Prostate gland (tissue), 2 donors: ENCODE measurements around the gene NISCH. TPM values are rescaled to one million over a fixed set of nuclear protein-coding genes. Genes with fewer than 3 reads are reported as not detected.

Experiments
- DNase-seq: peaks from one replicate; pipeline ENCODE4 v3.0.0-alpha.2; 2019; ENCODE audit warnings: low spot score
- H3K27ac ChIP-seq, 2 donors: fragments of 200-600 bp; sonication (generic); 2 replicates each; pipeline ENCODE4 v1.5.1; 2017 to 2019
- H3K27me3 ChIP-seq: fragments of 200-600 bp; sonication (generic); replicated peaks from 2 replicates; pipeline ENCODE4 v1.5.1; 2019; ENCODE audit not compliant: insufficient read depth
- H3K36me3 ChIP-seq, 2 donors: fragments of 200-600 bp; sonication (generic); 1 replicate in 1 of 2; 2 replicates in 1 of 2; pipeline versions ENCODE4 v1.5.1 to v1.8.1; 2017 to 2019
- H3K4me1 ChIP-seq: fragments of 200-600 bp; sonication (generic); replicated peaks from 2 replicates; pipeline ENCODE4 v1.5.1; 2019
- H3K4me3 ChIP-seq, 2 donors: fragments of 200-600 bp; sonication (generic); 2 replicates each; pipeline ENCODE4 v1.5.1; 2017 to 2019
- H3K9me3 ChIP-seq: fragments of 200-600 bp; sonication (generic); 2 replicates; pipeline ENCODE4 v1.5.1; 2017
- CTCF ChIP-seq, 4 experiments: fragments of 200-600 bp in 2 of 4; fragments of 450-650 bp in 2 of 4; sonication (generic) in 2 of 4; IDR thresholded peaks; 1 replicate in 3 of 4; 2 replicates in 1 of 4; pipeline ENCODE4 v1.5.1; 2016 to 2019; ENCODE audit warnings: antibody characterized with exemption in 4 of 4, mild to moderate bottlenecking in 2 of 4, moderate library complexity in 2 of 4
- POLR2A ChIP-seq: fragments of 450-650 bp; IDR thresholded peaks from one replicate; pipeline ENCODE4 v1.6.1; 2016; ENCODE audit warnings: antibody characterized with exemption, mild to moderate bottlenecking
- POLR2AphosphoS5 ChIP-seq: sonication (generic); formaldehyde crosslinking; IDR thresholded peaks from one replicate; pipeline ENCODE4 v1.6.1; 2017; ENCODE audit warnings: antibody characterized with exemption
- WGBS: methylation state at CpG from one replicate; pipeline ENCODE4 v1.1.5; 2018; 5-methylcytosine and 5-hydroxymethylcytosine counted together
- intact Hi-C: fragments of 100-400 bp; cut with DNase I; formaldehyde crosslinking; loops from one replicate; pipeline ENCODE4 v1.14.2; 2022
- total RNA-seq, 2 donors: library from RNA; depleted of rRNA; stranded (reverse); fragments of >200 nt; gene quantifications; one replicate each; pipeline ENCODE4 v1.1.0, GENCODE V29; 2016

NISCH gene
- total RNA-seq, 2 donors from 2014 or later, result 107 to 277 TPM

GRCh38 chr3:52443268-52443610 lies 12.2 kb upstream of the NISCH start:
- TF ChIP-seq POLR2A, result no peak
- no peaks in the 10 kb centered on the region for H3K27me3 ChIP-seq
- intact Hi-C loops, result no loop called here
- no peaks in the 10 kb centered on the region for H3K4me1 ChIP-seq
- no peaks in the 10 kb centered on the region for H3K9me3 ChIP-seq
- 91% methylated on average over 8 of the region's 8 CpGs for WGBS
- no peaks in the 10 kb centered on the region for H3K36me3 ChIP-seq
- H3K27ac ChIP-seq, result no peak overlapping the region
- H3K4me3 ChIP-seq, result no peak overlapping the region
- DNase-seq, result no peak

- intact Hi-C loops, result no loop called here
- H3K27ac ChIP-seq, result no peak overlapping the region
- H3K27me3 ChIP-seq, result no peaks in the 10 kb centered on the region
- DNase-seq, result no peak
- 85% methylated on average over 25 of the region's 25 CpGs for WGBS
- H3K4me1 ChIP-seq, result no peaks in the 10 kb centered on the region
- H3K9me3 ChIP-seq, result no peaks in the 10 kb centered on the region
- H3K36me3 ChIP-seq, result no peaks in the 10 kb centered on the region
- H3K4me3 ChIP-seq, result no peak overlapping the region
- TF ChIP-seq POLR2A, result no peak
- TF ChIP-seq POLR2AphosphoS5, result no peak
- no peak for TF ChIP-seq CTCF (IDR thresholded peaks at IDR 0.05)
Measured at GRCh38 chr3:52443791-52444687, 11.4 kb upstream of the NISCH start.

GRCh38 chr3:52444860-52445793 lies 10.3 kb upstream of the NISCH start, which contains the start of gene SEMA3G:
TSS of gene SEMA3G (minus strand) at chr3:52445103. CDS start at chr3:52445027, 76 bp downstream.
- Histone ChIP-seq H3K27me3 (no peaks in the 10 kb centered on the region), H3K4me3 (no peak within 1 kb of the TSS), H3K4me1 (no peaks in the 10 kb centered on the region), H3K36me3 (no peaks in the 10 kb centered on the region), H3K9me3 (no peaks in the 10 kb centered on the region), H3K27ac (no peak within 1 kb of the TSS)
- 27% methylated on average over 19 of the region's 19 CpGs for WGBS
- DNase-seq, result peak; percentile 67
- intact Hi-C loops, result no loop called here
- TF ChIP-seq POLR2A (peak; percentile 58), POLR2AphosphoS5 (peak; percentile 55), CTCF (IDR thresholded peaks at IDR 0.05) (peak in 3 of 4 experiments; percentile 14 to 84 (median 71))

GRCh38 chr3:52446042-52446441 lies 9.4 kb upstream of the NISCH start:
- Histone ChIP-seq H3K9me3 (no peaks in the 10 kb centered on the region), H3K36me3 (no peaks in the 10 kb centered on the region), H3K4me1 (no peaks in the 10 kb centered on the region), H3K4me3 (no peak overlapping the region), H3K27me3 (no peaks in the 10 kb centered on the region), H3K27ac (no peak overlapping the region)
- 94% methylated on average over 4 of the region's 4 CpGs for WGBS
- intact Hi-C loops, result loop anchor here (2.0 kb wide), 1 partner anchor 17 kb away; no protein-coding TSS in a partner anchor
- DNase-seq, result no peak
- TF ChIP-seq POLR2A, result no peak
- no peak for TF ChIP-seq POLR2AphosphoS5
- no peak for TF ChIP-seq CTCF (IDR thresholded peaks at IDR 0.05)
